ENCODE measurements around the gene ALG9.
"Not testable (repeated sequence)": the region's sequence is repeated elsewhere in the genome, so short reads cannot be mapped to it uniquely, and the experiment has no call there.

The ALG9 gene

GRCh38 chr11:111886844-111887243 lies 15.5 kb upstream of the ALG9 start:
- no peaks in the 10 kb centered on the region for H3K9me3 ChIP-seq
- H3K4me3 ChIP-seq (ENCODE audit: low read depth in 1 of 2, low read length in 1 of 2) = no peak overlapping the region
- H3K27ac ChIP-seq = no peak overlapping the region
- H3K27me3 ChIP-seq = no peaks in the 10 kb centered on the region
- H3K36me3 ChIP-seq = no peaks in the 10 kb centered on the region
- no peaks in the 10 kb centered on the region for H3K4me1 ChIP-seq (ENCODE audit: control insufficient read depth in 1 of 2, insufficient read depth in 1 of 2, low read depth in 1 of 2, low read length in 1 of 2)
- no peak for TF ChIP-seq CTCF (IDR thresholded peaks at IDR 0.05)

DNA sequence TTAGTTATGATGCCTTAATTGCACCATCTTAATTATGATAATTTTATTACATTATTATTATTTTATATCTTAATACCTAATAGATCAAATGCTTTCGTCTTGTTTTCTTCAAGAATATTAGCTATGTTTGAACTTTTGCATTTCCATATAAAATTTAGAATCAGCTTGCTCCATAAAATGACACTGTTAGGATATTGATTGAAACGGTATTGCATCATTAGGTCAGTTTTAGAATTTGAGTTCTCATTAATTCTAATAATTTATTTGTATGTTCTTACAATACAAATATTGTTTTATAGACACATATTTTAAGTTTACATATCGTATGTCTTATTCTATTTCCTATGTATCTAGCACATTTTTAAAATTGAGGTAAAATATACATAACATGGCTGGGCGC lies 14.7 kb upstream of the ALG9 start:
- H3K4me3 ChIP-seq (ENCODE audit: low read depth in 1 of 2, low read length in 1 of 2) = no peak overlapping the region
- no peak for TF ChIP-seq CTCF (IDR thresholded peaks at IDR 0.05)
- no peaks in the 10 kb centered on the region for H3K36me3 ChIP-seq
- H3K27me3 ChIP-seq = no peaks in the 10 kb centered on the region
- H3K9me3 ChIP-seq = no peaks in the 10 kb centered on the region
- no peak overlapping the region for H3K27ac ChIP-seq
- H3K4me1 ChIP-seq (ENCODE audit: control insufficient read depth in 1 of 2, insufficient read depth in 1 of 2, low read depth in 1 of 2, low read length in 1 of 2) = no peaks in the 10 kb centered on the region

GRCh38 chr11:111885053-111885452 lies 13.7 kb upstream of the ALG9 start:
- not testable (repeated sequence) for H3K27me3 ChIP-seq; H3K4me1 ChIP-seq (ENCODE audit: control insufficient read depth in 1 of 2, insufficient read depth in 1 of 2, low read depth in 1 of 2, low read length in 1 of 2); H3K4me3 ChIP-seq (ENCODE audit: low read depth in 1 of 2, low read length in 1 of 2); H3K27ac ChIP-seq; H3K36me3 ChIP-seq; H3K9me3 ChIP-seq

DNA sequence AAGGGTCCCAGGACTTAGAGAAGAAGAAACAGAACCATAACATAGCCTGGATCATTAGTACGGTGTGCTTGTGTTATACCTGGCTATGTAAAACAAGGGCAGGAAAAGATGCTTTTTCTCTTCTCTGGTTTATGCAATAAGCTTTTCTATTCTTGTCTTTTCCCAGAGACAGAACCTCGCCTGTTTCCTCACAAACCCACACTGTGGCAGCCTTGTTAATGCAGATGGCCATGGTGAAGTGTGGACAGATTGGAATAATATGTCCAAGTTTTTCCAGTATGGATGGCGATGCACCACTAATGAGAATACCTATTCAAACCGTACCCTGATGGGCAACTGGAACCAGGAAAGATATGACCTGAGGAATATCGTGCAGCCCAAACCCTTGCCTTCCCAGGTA lies 10.8 kb upstream of the ALG9 start:
- H3K4me3 ChIP-seq (ENCODE audit: low read depth in 1 of 2, low read length in 1 of 2) = no peak overlapping the region
- no peaks in the 10 kb centered on the region for H3K27me3 ChIP-seq
- no peaks in the 10 kb centered on the region for H3K9me3 ChIP-seq
- H3K27ac ChIP-seq = no peak overlapping the region
- no peak for TF ChIP-seq CTCF (IDR thresholded peaks at IDR 0.05)
- peaks cover 14 to 18% of the 10 kb centered on the region in 2 experiments for H3K4me1 ChIP-seq (ENCODE audit: control insufficient read depth in 1 of 2, insufficient read depth in 1 of 2, low read depth in 1 of 2, low read length in 1 of 2)
- H3K36me3 ChIP-seq = no peaks in the 10 kb centered on the region

DNA sequence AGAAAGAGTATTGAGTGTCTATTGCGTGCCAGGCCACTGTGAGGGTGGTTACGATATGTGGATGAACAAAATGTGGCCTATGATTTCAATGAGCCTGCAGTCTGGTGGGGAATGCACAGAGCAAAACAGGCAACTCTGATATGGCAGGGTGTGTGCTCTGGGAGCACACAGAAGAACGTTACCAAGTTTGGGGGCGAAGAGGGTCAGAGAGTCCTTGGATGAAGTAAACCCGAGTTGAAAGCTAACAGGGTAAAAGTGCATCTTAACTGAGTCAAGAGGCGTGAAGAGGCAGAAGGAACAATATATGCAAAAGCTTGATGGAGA lies 8.2 kb upstream of the ALG9 start:
- no peaks in the 10 kb centered on the region for H3K27me3 ChIP-seq
- no peaks in the 10 kb centered on the region for H3K36me3 ChIP-seq
- TF ChIP-seq CTCF (IDR thresholded peaks at IDR 0.05) = no peak
- peaks cover 14 to 18% of the 10 kb centered on the region in 2 experiments for H3K4me1 ChIP-seq (ENCODE audit: control insufficient read depth in 1 of 2, insufficient read depth in 1 of 2, low read depth in 1 of 2, low read length in 1 of 2)
- peak overlapping the region; percentile 89 to 96 for H3K4me3 ChIP-seq (ENCODE audit: low read depth in 1 of 2, low read length in 1 of 2)
- no peaks in the 10 kb centered on the region for H3K9me3 ChIP-seq
- H3K27ac ChIP-seq = peak overlapping the region; percentile 96

GRCh38 chr11:111878849-111879636 lies 7.7 kb upstream of the ALG9 start, which contains the start of the genes CFAP68 and FDXACB1:
TSS of gene CFAP68 (plus strand) at chr11:111879541. CDS start at chr11:111879561, 20 bp downstream.
TSS of gene FDXACB1 (minus strand) at chr11:111879165. CDS start at chr11:111879132, 33 bp downstream.
- Histone ChIP-seq H3K27ac (peak within 1 kb of the TSS; percentile 96), H3K4me1 (ENCODE audit: control insufficient read depth in 1 of 2, insufficient read depth in 1 of 2, low read depth in 1 of 2, low read length in 1 of 2) (peaks cover 14 to 18% of the 10 kb centered on the region in 2 experiments), H3K4me3 (ENCODE audit: low read depth in 1 of 2, low read length in 1 of 2) (peak within 1 kb of the TSS; percentile 89 to 96), H3K36me3 (no peaks in the 10 kb centered on the region), H3K27me3 (no peaks in the 10 kb centered on the region), H3K9me3 (no peaks in the 10 kb centered on the region)
- TF ChIP-seq CTCF (IDR thresholded peaks at IDR 0.05) = peak; percentile 96

Measured in neutrophil (primary cell).